Measurements from ENCODE around the gene ARHGAP24.
"Not testable (repeated sequence)": the region's sequence is repeated elsewhere in the genome, so short reads cannot be mapped to it uniquely, and the experiment has no call there.

Gene ARHGAP24

DNA sequence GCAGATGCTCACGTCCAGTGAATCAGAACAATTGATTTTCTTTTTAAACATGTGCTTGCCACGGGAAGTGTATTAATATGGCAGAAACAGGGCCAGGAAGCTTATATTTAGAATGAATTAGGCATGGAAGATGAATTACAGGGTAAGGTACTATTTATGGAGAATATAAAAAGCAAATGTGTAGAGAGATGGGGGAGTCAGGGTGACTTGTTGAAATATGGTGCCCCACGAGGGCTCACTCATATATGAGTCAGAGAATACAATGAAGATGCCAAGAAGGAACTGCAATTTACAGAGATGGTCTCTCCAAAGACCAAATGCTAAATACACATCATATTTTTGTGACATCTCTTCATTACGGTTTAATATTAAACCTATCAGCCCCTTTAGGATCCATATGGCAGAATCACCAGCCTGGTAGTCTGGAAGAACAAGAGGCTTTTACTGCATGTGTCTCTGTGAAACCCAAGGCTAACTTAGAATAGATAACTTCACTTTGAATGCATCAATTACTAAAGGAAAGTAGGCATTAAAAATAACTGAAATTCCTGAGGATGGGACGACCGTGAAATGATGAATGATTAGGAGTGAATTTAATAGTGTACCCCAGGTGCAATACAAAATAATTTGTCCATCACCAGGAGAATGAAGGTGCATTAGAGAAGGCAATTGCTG lies 385.3 kb downstream of the ARHGAP24 start:
- no peak for DNase-seq (ENCODE audit: low read depth in 2 of 2)

DNA sequence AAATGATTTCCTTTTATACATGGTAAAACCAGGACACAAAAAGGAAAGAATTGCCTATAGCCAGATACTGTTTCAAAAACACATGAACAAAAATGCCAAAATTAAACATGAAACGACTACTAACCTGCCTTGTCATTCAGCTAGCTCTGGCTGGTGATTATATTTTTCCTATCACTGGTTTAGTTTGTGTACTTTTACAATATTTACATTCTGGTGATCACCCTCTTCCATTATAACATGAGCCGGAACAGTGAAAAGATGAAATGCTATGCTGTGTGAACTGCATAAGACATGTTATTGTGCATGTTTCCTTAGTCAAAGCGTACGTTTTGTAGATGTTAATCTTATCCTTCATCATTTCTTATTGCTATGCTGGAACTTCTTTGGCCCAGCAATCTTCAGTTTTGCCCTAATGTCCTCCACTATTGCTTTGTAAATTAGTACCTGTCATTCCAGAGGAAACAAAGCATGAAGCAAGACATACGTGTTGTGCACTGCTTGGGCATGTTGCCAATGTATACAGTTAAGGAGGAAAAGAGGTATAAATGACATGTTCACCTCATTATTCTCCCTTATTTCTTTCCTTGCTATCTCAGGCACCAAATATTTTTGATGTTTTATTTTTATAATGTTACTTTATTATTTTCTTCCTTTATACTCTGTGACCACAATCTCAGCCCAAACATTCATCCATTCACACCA lies 386.3 kb downstream of the ARHGAP24 start:
- DNase-seq (ENCODE audit: low read depth in 2 of 2): no peak

DNA sequence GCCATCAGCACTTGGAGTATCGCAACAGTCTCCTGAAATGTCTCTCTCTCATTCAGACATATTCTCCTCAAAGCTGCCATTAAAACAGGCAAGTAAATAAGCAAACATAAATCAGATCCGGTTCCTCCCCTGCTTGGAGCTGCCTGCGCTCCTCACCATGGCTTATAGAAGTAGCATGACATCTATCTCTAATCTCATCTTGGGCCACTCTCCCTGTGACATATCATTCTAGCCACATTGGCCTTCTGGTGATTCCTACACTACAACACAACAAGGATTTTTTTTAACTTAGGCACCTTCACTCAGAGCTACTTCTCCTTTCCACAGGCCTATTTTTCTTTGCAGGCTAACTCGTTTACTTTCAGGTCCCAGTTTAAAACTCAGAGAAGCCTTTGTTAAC lies 387.9 kb downstream of the ARHGAP24 start:
- no peak for DNase-seq (ENCODE audit: low read depth in 2 of 2)

DNA sequence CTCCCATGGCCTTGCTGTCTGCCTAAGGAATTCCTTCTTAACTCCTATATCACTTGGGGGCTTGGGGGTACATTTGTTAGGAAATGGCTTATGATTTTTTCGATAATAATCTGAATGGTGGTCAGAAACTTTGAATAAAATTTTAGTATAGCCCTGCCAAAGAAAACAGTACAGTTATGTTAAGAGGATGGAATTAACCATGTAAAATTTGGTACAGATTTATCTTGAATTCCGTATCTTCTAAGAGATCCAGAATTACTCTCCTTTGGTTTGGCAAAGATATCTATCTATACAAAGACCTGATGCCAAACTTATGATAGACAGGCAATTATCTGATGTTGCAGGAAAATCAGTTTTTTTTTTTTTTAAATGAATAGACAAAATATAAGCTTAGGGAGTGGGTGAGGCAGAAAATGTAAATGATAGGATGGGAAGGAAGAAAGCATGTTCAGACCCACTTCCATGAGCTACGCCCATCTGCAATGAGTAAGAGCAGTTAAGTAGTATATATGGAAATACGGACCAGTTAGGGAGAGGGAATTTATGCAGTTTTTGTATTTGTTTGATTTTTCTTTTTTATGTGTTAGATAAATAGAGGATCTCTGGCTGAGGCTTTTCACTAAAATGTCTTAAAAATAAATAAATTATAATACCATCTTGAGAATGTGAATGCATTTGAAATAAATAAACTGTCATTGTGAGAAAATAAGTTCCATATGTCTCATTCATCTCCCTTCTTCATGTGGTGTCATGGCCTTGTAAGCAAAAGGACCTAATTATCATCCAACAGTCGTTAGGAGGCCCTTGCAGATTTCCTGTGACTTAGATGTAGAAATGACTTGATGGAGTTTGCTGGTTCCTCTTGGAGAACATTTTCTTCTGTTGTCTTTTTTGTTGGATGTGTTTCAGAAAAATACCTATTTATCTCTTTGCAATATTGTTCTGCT lies 389.6 kb downstream of the ARHGAP24 start:
- no peak for DNase-seq (ENCODE audit: low read depth in 2 of 2)

DNA sequence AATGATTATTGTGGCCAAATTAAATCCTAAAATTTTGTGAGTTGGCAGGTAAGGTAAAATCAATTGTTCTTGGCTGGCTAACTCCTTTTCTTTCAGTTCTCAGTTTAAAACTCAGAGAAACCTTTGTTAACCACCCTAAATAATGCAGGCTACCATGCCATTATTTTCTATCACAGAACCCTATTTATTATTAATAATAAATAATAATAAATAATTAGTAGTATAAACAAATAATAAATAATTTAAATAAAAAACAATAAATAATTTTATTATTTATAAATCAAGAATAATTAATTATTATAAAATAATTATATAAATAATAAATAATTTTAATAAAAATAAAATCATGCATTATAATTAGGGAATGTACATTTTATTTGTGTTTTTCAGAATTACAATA lies 390.3 kb downstream of the ARHGAP24 start:
- DNase-seq (ENCODE audit: low read depth in 2 of 2): no peak

DNA sequence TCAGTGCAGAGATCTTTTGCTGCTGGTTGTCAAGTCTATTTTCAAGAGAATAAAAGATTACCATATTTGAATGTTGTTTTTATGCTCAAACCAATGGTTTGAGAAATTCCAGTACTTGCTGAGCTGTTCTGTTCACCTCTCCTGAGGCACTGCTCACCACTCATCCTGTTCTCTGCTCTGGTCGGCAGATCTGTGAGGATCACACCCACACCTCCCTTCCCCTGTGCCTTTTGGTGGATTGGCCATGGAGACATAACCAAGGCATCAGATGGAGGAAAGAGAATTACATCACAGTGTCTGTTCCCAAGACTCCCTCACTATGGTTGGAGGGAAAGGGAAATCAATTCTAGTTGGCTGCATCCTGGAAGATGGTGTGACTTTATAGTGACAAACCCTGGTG lies 391.6 kb downstream of the ARHGAP24 start:
- no peak for DNase-seq (ENCODE audit: low read depth in 2 of 2)

DNA sequence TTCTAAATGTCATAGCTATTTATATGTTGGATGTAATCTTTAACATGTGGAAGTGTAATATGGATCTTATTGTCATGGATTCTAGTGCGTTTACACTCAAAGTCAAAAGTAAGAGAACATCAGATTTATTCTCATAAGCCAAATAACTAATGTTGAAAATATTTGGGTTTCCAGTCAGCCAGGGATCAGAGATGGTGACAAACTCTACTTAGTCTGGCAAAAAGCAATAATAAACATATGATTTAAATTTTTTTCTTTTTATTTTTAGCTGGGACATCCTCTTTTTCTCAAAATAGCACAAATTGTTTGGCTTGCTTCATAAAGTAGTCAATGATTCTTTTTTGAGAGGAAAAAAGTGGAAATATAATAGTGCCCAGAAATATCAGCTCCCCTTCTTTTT lies 392.3 kb downstream of the ARHGAP24 start:
- no peak for DNase-seq (ENCODE audit: low read depth in 2 of 2)

DNA sequence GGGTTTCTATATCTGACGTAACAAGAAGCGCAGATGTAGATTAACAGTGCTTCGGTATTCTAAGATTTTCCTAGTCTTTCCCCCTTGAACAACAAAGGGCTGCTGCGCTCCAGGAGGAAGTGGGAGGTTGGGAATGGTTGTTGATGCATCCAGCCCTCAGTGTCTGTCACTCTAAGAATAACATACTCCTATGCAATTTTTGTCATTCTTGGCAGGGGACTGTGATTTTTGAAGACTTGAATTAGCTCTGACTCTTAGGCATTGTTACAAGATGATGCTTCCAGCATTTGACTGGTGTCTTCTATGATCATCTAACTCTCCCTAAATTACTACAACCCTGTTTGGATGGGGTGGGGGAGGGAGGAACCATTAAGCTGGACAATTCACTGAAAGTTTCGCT lies 394.2 kb downstream of the ARHGAP24 start:
- DNase-seq (ENCODE audit: low read depth in 2 of 2): no peak

DNA sequence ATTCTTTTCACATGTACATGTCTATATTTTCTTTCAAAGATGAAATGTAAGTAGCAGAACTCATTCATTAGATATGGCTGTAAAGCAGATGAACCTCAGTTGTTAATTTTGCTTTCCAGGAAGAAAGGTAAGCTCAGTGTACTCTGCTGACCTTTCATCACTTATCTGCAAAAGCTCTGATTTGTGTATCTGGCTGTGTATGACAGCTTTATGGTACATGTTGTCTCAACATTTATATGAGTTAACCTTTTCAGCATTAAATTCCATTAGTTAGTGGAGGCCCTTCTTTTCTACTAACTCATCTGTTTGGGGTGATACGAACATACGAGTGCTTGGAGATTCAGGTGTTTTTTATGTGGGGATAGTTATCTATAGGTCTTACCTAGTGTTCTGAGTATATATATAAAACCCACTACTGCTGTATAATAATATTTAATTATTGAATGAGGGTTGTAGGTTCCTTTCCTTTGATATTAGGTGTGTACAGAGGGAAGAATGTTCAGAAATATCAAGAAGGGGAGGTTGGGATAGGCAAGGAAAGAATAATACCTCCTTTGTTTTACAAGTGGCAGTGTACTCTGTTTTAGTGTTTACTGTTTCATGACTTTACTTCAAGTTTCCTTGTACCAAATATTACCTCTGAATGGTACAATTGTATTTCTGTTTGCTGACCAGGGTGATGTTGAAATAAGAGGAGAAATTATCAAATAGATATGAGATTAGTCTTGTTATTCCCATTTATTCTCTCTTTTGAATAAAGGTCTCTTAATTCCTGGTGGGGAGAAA lies 395.5 kb downstream of the ARHGAP24 start:
- DNase-seq (ENCODE audit: low read depth in 2 of 2): no peak

DNA sequence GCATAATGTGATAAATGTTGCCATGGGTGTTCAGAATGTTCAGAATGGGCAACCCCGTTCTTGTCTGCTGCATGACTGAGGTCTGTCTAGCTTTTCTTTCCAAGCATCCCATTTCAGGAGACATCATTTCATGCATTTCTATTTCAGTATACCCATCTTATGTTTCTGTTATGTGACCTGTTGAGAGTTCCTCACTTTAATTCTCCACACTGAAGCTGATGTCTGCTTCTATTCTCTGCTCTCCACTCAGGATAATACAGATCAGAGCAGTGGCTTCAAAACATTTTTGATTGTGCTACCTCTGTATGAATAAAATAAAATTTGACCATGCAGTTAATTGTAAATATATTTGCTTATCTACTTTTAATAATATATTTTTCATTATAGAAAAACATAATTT lies 398.6 kb downstream of the ARHGAP24 start:
- DNase-seq (ENCODE audit: low read depth in 2 of 2): no peak

DNA sequence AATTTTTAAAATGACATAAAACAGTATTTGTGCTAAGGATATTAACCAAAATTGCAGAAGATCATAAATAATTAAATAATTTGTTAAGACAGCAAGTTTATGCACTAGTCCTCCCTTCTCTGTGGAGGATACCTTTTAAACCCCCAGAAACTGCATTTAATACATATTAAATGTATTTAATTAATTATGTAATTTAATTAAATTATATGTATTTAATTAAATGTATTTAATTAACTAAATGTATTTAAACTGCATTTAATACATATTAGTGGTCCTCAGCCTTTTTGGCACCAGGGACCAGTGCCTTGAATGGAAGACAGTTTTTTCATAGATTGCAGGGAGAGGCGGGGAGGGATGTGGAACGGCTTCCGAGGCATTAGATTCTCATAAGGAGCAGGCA lies 404.6 kb downstream of the ARHGAP24 start:
- no peak for DNase-seq (ENCODE audit: low read depth in 2 of 2)

DNA sequence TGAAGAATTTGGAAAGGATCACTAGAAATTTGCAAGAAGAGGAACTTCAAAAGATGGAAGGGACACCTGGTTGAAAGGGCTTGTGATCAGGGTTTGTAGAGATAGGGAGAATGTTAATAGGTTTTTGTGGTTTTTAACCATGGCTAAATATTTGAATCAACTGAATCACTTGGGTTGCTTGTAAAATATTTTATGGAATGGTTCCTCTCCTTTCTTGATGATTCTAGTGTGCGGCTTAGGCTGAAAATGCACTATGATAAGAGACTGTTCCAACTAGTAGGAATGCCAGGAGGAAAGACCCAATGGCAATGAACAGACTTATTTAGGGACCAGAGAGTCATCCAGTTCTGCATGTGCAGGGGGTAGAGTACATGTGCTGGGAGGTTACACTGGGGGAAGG lies 408.2 kb downstream of the ARHGAP24 start:
- no peak for DNase-seq (ENCODE audit: low read depth in 2 of 2)

DNA sequence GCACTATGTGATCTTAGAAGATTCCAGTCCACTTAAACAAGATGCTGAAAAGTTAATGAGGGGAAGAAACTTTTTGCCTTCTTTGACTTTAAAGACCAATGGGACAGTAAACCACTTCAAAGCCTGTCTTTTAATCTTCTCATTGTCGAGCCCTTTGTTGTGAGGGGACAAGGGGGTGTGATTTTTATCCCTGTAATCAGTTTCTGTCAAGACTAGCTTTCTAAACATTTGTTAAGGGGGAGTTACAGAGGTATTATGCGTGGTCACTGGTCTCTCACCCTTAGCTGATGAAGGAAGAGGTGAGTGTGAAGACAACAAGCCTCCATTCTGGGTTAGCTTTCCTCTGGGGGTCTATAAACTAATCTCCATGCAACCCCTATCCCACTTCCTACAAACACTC lies 409.3 kb downstream of the ARHGAP24 start:
- DNase-seq (ENCODE audit: low read depth in 2 of 2): no peak

DNA sequence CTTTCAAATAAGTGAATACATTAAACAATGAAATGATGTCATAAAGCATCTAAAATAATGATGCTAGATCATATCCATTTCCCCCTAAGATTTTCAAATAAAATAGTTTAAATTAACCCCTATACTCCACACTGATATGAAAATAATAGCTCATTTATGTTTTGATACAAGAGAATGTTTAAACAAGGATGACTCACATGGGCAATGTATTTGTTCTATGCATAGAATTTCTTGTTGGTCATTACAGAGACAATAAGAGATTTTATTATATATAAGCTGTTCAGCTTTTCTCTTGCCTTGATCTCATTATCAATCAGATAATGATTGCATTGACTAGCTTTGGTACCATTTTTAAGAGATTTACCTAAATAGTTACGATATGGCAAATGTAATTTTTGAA lies 411.7 kb downstream of the ARHGAP24 start:
- DNase-seq (ENCODE audit: low read depth in 2 of 2): no peak

DNA sequence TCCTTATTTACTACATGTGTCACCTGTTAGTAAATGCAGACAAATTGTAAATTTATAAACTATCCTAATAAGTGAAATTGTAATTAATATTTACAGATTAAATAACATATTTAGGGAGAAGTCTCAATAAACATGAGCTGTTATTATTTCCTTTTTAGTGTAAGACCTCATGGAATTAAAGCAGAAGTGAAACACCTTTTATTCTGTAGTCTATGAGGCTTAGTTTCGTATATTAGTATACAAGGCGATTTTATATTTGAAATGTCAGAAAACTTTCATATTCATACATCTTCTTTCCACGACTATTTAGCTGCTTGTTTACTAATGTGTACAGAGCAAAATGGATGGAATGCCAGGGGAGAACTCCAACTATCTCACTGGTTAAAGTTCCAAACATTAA lies 414.4 kb downstream of the ARHGAP24 start:
- no peak for DNase-seq (ENCODE audit: low read depth in 2 of 2)

DNA sequence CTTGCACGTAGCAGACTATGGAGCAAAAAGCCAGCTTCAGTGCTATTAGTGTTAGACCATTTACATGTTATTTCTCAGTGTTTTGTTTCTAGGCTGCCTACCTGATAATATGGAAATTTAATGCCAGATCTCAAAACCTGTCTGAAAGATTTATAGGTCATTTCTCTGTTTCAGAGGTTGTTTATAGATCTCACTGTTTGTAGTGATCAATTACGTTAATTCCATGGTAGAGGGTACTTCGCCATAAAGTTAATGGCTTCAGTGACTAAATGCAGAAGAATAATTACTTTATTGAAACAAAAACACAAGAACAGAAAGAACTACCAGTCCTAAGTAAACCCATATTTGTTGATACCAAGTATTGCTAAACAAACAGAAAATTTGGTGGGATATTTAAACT lies 420.8 kb downstream of the ARHGAP24 start:
- no peak for DNase-seq (ENCODE audit: low read depth in 2 of 2)

DNA sequence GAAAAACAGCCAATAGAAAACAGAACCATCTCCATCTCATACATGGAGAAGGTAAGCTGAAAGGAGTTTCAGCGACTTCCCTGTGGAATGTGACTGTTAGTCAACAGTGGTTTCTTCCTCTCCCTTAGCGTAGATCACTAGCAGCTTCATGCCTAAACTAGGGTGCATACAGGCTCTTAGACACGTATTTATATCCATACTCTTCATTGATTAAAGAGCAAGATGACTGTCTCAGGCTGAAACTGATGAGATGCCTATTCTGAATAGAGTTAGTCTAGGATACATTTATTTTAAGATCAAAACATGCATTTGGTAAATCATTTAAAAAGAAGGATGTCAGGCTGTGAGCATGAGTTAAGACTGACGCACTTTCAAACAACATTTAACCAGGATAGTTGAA lies 423.3 kb downstream of the ARHGAP24 start:
- DNase-seq (ENCODE audit: low read depth in 2 of 2): no peak

DNA sequence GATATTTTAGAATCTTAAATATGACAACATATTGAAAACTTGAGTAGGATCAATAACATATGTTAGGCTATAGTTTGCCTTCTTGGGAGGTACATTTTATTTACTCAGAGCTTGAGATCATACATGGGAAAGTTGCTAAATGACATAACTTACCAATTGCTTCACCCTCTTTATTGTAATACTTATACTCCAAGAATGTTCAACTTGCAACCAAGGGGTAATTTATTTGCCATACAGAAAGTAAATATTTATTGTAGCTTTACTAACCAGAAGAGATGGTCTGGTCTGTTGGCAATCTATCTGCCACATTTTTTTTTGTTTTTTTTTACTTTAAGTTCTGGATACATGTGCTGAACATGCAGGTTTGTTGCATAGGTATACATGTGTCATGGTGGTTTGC lies 426.6 kb downstream of the ARHGAP24 start:
- DNase-seq (ENCODE audit: low read depth in 2 of 2): no peak

DNA sequence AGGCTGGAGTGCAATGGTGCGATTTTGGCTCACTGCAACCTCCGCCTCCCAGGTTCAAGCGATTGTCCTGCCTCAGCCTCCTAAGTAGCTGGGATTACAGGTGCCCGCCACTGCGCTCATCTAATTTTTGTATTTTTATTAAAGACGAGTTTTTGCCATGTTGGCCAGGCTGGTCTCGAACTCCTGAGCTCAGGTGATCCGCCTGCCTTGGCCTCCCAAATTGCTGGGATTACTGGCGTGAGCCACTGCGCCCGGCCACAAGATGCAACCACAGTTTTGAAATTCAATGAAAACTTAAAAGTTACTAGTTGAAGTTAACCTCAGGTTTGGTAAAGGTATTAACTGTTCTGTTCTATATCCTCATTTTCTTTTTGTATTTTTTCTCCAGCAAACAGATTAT lies 427.7 kb downstream of the ARHGAP24 start:
- not testable (repeated sequence) for DNase-seq (ENCODE audit: low read depth in 2 of 2)

DNA sequence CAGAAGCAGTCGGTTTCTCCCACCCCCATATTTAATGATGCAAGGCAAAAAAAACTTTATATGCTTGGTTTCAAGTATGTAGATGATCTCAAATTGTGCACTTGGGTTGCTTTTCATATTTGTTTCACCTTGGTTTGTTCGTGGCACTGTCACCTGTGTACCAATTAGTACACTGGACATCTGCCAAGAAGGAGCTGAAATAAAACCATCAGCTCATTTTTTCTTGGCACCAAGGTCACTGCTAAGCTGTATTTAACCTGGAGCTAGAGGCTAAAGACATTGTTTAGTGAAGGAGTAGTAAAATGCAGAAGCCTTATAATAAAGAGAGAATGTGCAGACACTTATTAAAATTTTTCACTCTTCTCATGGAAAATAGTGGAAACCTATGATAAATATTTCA lies 430.8 kb downstream of the ARHGAP24 start:
- DNase-seq (ENCODE audit: low read depth in 2 of 2): no peak

DNA sequence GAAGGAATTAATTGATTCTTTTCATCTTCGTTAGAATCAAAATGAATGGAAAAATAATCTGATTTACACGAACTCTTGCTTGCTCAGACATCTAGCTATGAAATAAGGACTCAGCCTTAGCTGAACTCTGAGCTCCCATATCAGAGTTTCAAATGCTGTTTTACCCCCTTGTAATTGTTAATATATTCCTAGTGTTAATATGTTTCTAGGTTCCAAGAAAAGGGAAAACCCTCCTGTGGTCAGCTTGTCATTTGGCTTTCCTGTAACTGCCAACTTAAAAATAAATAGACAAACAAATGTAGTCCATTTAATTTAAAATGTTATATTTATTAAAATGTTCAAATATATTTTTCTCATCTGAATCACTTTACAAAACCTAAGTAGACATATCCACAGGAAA lies 432.1 kb downstream of the ARHGAP24 start:
- no peak for DNase-seq (ENCODE audit: low read depth in 2 of 2)

DNA sequence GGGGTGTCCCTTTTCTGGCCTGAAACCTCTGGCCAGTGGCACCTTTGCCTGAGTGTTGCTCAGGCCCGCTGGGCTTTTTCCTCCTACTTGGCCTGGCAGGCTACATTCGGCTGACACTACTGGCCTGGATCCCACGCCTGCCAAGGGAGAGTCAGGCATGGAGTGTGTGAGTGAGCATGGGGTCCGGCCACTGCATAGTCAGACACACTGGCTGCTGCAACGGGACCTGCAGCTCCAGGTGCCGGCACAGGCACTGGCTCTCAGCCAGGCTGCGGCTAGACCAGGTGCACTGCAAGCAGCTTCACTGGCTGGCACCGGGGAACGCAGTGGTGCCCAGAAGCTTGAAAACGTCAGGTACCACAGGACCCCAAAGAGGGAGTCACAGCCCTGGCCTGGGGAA lies 434.9 kb downstream of the ARHGAP24 start:
- DNase-seq (ENCODE audit: low read depth in 2 of 2): no peak

Measured in stimulated activated CD8-positive, alpha-beta memory T cell treated with anti-CD3 and anti-CD28 coated beads, Interleukin-7, amount 100 ng/mL, for 4 hours (primary cell).